GM10266 (cell line): ENCODE measurements around the gene USP25.

Experiments
- DNase-seq: peaks from one replicate; pipeline ENCODE4 v3.0.0; 2012; ENCODE audit errors: extremely low spot score
- TF ChIP-seq, protein P1 (sequence below): IDR thresholded peaks from 2 replicates; pipeline ENCODE4 v1.5.1; 2012; ENCODE audit warnings: mild to moderate bottlenecking, low read depth; ENCODE audit not compliant: control insufficient read depth, insufficient read depth; ENCODE audit errors: missing control alignments

USP25 gene

GRCh38 chr21:15774590-15774989 is 44.8 kb downstream of the USP25 start:
- no peak for DNase-seq
- TF ChIP-seq, protein P1, sequence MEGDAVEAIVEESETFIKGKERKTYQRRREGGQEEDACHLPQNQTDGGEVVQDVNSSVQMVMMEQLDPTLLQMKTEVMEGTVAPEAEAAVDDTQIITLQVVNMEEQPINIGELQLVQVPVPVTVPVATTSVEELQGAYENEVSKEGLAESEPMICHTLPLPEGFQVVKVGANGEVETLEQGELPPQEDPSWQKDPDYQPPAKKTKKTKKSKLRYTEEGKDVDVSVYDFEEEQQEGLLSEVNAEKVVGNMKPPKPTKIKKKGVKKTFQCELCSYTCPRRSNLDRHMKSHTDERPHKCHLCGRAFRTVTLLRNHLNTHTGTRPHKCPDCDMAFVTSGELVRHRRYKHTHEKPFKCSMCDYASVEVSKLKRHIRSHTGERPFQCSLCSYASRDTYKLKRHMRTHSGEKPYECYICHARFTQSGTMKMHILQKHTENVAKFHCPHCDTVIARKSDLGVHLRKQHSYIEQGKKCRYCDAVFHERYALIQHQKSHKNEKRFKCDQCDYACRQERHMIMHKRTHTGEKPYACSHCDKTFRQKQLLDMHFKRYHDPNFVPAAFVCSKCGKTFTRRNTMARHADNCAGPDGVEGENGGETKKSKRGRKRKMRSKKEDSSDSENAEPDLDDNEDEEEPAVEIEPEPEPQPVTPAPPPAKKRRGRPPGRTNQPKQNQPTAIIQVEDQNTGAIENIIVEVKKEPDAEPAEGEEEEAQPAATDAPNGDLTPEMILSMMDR, result no peak

GRCh38 chr21:15775291-15775690 is 45.5 kb downstream of the USP25 start:
- DNase-seq, result no peak

GRCh38 chr21:15775981-15776380 is 46.2 kb downstream of the USP25 start:
- TF ChIP-seq, protein P1, result no peak
- DNase-seq, result no peak

More at GRCh38 chr21:15775291-15775690, 45.5 kb downstream of the USP25 start:
- TF ChIP-seq, protein P1, result no peak

DNA sequence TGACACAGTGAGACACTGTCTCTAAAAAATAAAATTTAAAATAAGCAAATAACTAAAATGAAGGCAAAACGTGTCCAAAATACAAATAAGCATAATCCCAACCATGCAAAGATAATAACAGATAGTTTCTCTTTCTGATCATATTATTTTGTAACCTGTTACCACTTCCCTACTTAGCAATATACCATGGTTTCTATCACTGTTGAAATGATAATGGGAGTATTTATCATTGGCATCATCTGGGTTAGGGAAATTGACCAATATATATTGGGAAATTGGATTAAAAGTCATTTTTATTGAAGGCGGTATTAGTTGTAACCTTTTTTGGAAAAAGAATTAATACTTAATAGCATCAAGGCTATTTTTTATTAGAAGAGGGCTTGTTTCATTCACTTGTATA is 47.0 kb downstream of the USP25 start:
- DNase-seq, result no peak
- TF ChIP-seq, protein P1, result no peak

DNA sequence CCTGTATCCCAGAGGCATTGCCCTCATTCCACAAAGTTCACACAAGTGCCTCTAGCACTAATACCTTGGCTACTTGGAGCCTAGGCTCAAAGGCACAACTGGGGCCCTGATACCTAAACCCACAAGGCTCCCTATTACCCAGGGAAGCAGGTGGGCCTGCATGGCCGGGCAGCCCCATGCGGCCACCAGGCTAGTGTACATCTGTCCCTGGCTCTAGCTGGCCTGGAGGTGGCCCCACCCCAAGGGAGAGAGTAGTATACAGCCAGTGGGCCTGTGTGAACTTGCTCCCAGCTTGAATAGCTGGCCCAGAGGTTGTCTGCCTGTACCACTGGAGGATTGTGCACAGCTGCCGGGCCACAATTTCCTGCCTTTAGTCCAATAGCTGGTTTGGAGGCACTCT is 52.2 kb downstream of the USP25 start:
- TF ChIP-seq, protein P1, result no peak
- no peak for DNase-seq

GRCh38 chr21:15788847-15789523 is 59.2 kb downstream of the USP25 start:
- no peak for DNase-seq
- TF ChIP-seq, protein P1, result no peak

GRCh38 chr21:15793109-15793508 is 63.3 kb downstream of the USP25 start:
- DNase-seq, result no peak
- TF ChIP-seq, protein P1, result no peak
